HFFc6 (cell line): ENCODE measurements around the gene FAH. TPM values are rescaled to one million over a fixed set of nuclear protein-coding genes. Genes with fewer than 3 reads are reported as not detected.

Experiments
- DNase-seq: peaks from one replicate; pipeline ENCODE4 v3.0.0-alpha.2; 2018
- H3K27ac Mint-ChIP-seq: 2 replicates; pipeline ENCODE4 v1.8.0; 2020; ENCODE audit warnings: mild to moderate bottlenecking, mixed read lengths
- H3K27me3 Mint-ChIP-seq: 2 replicates; pipeline ENCODE4 v1.8.0; 2021; ENCODE audit warnings: mild to moderate bottlenecking, moderate library complexity, mixed read lengths; ENCODE audit not compliant: insufficient read depth
- H3K36me3 Mint-ChIP-seq: 2 replicates; pipeline ENCODE4 v1.8.0; 2021; ENCODE audit warnings: low read depth, mixed read lengths
- H3K4me1 Mint-ChIP-seq: 2 replicates; pipeline ENCODE4 v1.8.0; 2020; ENCODE audit warnings: low read depth, mixed read lengths
- H3K4me3 Mint-ChIP-seq: 2 replicates; pipeline ENCODE4 v1.8.0; 2020; ENCODE audit warnings: mild to moderate bottlenecking, moderate library complexity, mixed read lengths
- H3K9me3 Mint-ChIP-seq: 2 replicates; pipeline ENCODE4 v1.8.0; 2020; ENCODE audit warnings: mild to moderate bottlenecking, mixed read lengths
- CTCF ChIP-seq: fragments of 200-600 bp; sonication (generic); IDR thresholded peaks from 2 replicates; pipeline ENCODE4 v1.5.0; 2021; ENCODE audit warnings: antibody characterized with exemption, mild to moderate bottlenecking
- total RNA-seq, 6 experiments: library from RNA; stranded (reverse); fragmentation: NEBNext Ultra II Directional; extraction: Animal tissue kit (Norgen Biotek cat#: 25700); gene quantifications; 2 replicates in 1 of 6; 3 replicates in 5 of 6; pipeline ENCODE4 v1.2.3, GENCODE V29; 2021

Gene FAH
- total RNA-seq, 6 experiments from 2014 or later = 51.1 to 75.4 (median 61.1) TPM

GRCh38 chr15:80107774-80108173, 45.0 kb upstream of the FAH start:
- no peak for DNase-seq
- no peak overlapping the region for H3K4me3 Mint-ChIP-seq
- TF ChIP-seq CTCF = no peak
- H3K9me3 Mint-ChIP-seq = no peaks in the 10 kb centered on the region
- no peaks in the 10 kb centered on the region; the same call in 1 of the 2 replicates for H3K27me3 Mint-ChIP-seq
- no peak overlapping the region for H3K27ac Mint-ChIP-seq
- peaks cover 34% of the 10 kb centered on the region for H3K4me1 Mint-ChIP-seq
- peaks cover 10% of the 10 kb centered on the region; the same call in 1 of the 2 replicates for H3K36me3 Mint-ChIP-seq

- Mint-ChIP-seq H3K36me3 (peaks cover 9% of the 10 kb centered on the region; the same call in 1 of the 2 replicates), H3K9me3 (no peaks in the 10 kb centered on the region), H3K4me3 (no peak overlapping the region), H3K27me3 (no peaks in the 10 kb centered on the region; the same call in 1 of the 2 replicates), H3K4me1 (peaks cover 42% of the 10 kb centered on the region), H3K27ac (no peak overlapping the region)
- TF ChIP-seq CTCF = no peak
- no peak for DNase-seq
Observed at GRCh38 chr15:80109388-80109787, 43.4 kb upstream of the FAH start.

GRCh38 chr15:80110920-80111319, 41.9 kb upstream of the FAH start:
- peaks cover 39% of the 10 kb centered on the region for H3K4me1 Mint-ChIP-seq
- H3K9me3 Mint-ChIP-seq = no peaks in the 10 kb centered on the region
- no peaks in the 10 kb centered on the region; the same call in 1 of the 2 replicates for H3K27me3 Mint-ChIP-seq
- no peak overlapping the region for H3K27ac Mint-ChIP-seq
- no peak for TF ChIP-seq CTCF
- DNase-seq = no peak
- H3K4me3 Mint-ChIP-seq = no peak overlapping the region
- peaks cover 6% of the 10 kb centered on the region; the same call in 1 of the 2 replicates for H3K36me3 Mint-ChIP-seq

- Mint-ChIP-seq H3K36me3 (peaks cover 7% of the 10 kb centered on the region; the same call in 1 of the 2 replicates), H3K4me3 (no peak overlapping the region), H3K27me3 (no peaks in the 10 kb centered on the region), H3K4me1 (peaks cover 29% of the 10 kb centered on the region), H3K27ac (no peak overlapping the region), H3K9me3 (no peaks in the 10 kb centered on the region)
- no peak for DNase-seq
- TF ChIP-seq CTCF = no peak
Observed at GRCh38 chr15:80114114-80114513, 38.7 kb upstream of the FAH start.

GRCh38 chr15:80115021-80115420, 37.8 kb upstream of the FAH start:
- H3K36me3 Mint-ChIP-seq = 0 out of 2 replicates have a peak, but pooled peaks cover 4% of the 10 kb centered on the region
- no peak overlapping the region for H3K27ac Mint-ChIP-seq
- no peak for TF ChIP-seq CTCF
- H3K9me3 Mint-ChIP-seq = no peaks in the 10 kb centered on the region
- H3K4me1 Mint-ChIP-seq = peaks cover 29% of the 10 kb centered on the region
- H3K27me3 Mint-ChIP-seq = no peaks in the 10 kb centered on the region
- no peak overlapping the region for H3K4me3 Mint-ChIP-seq
- no peak for DNase-seq

GRCh38 chr15:80118956-80119355, 33.8 kb upstream of the FAH start:
- H3K4me1 Mint-ChIP-seq = peaks cover 28% of the 10 kb centered on the region
- no peaks in the 10 kb centered on the region for H3K9me3 Mint-ChIP-seq
- DNase-seq = no peak
- TF ChIP-seq CTCF = no peak
- no peak overlapping the region for H3K27ac Mint-ChIP-seq
- H3K4me3 Mint-ChIP-seq = no peak overlapping the region
- H3K27me3 Mint-ChIP-seq = no peaks in the 10 kb centered on the region
- peaks cover 16% of the 10 kb centered on the region for H3K36me3 Mint-ChIP-seq
